Measurements from ENCODE around the gene TNFRSF14.

TNFRSF14 gene

DNA sequence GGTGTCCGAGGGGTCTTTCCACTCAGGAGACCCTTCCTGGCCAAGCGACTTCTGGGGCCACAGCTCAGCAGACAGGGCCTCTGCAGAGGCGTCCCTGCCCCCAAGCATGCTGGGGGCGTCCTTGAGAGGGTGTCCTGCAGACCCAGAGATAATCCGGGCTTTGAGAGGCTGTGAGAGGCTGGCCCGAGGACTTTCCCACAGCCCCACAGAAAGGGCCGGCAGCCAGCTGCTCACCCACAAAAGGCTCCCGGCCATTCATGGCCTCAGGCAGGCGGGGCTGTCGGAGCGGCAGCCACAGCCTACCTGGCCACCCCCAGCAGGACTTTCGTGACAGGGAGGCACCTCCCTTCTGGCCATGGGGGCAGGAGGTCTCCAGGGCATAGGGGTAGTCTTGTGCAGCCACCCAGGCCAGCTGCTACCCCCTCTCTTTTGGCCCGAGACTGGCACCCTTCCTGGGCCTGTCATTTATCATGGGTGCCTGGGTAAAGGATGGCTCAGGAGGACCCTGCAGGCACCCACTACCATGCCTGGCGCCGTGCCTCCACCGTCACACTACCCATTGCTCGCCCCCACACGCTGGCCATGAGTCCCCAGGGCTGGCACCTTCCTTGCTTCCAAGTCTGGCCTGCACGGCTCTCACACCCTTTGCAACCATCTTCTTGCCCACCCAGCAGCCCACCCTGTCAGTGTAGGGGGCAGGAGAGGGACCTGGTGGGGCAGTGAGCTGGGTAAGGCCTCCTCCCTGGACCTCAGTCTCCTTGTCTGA lies 11.1 kb upstream of the TNFRSF14 start:
- DNase-seq: no peak
- Histone ChIP-seq H3K4me3 (no peak overlapping the region), H3K4me1 (peaks cover 0 to 74% (median 44%) of the 10 kb centered on the region in 4 donors), H3K36me3 (no peaks in the 10 kb centered on the region), H3K27me3 (peaks cover 0 to 65% of the 10 kb centered on the region in 2 donors), H3K27ac (peak overlapping the region; percentile 95 to 97), H3K9me3 (no peaks in the 10 kb centered on the region)
- TF ChIP-seq, protein P1, sequence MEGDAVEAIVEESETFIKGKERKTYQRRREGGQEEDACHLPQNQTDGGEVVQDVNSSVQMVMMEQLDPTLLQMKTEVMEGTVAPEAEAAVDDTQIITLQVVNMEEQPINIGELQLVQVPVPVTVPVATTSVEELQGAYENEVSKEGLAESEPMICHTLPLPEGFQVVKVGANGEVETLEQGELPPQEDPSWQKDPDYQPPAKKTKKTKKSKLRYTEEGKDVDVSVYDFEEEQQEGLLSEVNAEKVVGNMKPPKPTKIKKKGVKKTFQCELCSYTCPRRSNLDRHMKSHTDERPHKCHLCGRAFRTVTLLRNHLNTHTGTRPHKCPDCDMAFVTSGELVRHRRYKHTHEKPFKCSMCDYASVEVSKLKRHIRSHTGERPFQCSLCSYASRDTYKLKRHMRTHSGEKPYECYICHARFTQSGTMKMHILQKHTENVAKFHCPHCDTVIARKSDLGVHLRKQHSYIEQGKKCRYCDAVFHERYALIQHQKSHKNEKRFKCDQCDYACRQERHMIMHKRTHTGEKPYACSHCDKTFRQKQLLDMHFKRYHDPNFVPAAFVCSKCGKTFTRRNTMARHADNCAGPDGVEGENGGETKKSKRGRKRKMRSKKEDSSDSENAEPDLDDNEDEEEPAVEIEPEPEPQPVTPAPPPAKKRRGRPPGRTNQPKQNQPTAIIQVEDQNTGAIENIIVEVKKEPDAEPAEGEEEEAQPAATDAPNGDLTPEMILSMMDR (IDR thresholded peaks at IDR 0.05): no peak
- intact Hi-C loops (cut with DNase I; ENCODE audit: low total_unique reads): no loop called here

DNA sequence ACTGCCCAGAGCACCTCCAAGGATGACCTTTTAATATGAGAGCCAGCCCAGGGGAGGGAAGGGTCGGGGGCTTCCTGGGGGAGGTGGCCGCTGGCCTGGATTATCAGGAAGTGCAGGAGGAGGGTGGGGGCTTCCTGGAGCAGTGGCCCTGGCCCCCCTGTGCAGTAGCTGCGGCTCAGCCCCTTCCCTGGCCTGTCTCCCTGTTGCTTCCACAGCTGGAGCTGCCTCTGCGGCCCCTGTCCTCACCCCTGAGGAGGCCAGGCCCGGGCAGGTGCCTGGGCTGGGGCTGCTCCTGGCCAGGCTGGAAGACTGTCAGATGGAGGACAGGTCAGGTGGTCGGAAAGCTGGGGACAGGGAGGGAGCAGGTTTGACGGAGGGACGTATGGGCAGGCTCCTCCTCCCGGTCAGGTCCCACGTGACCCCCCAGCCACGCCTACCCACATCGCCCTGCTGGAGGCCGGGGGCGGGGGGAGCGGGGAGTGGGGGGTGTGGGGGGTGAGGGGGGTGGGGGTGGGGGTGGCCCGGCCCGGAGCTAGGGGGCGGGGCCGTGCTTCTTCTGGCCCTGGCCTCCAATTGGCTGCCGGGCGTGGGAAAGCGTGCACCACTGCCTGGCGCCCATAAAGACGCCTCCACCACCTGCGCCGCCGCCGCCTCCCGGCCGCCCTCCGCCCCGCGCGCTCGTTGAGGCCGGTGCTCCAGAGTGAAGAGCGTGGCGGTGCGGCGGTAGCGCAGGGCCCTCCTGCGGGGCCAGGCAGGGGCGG lies 10.2 kb upstream of the TNFRSF14 start:
- H3K4me3 ChIP-seq: peak overlapping the region; percentile 56 to 64
- intact Hi-C loops (cut with DNase I; ENCODE audit: low total_unique reads): loop anchor here (2.0 kb wide), 1 partner anchor 15 kb away; the partner anchor contains the start of gene HES5
- H3K27me3 ChIP-seq: peaks cover 0 to 56% of the 10 kb centered on the region in 2 donors
- H3K4me1 ChIP-seq: peaks cover 0 to 70% (median 42%) of the 10 kb centered on the region in 4 donors
- H3K27ac ChIP-seq: peak overlapping the region; percentile 95 to 97
- TF ChIP-seq, protein P1 (IDR thresholded peaks at IDR 0.05): no peak
- DNase-seq: peak; percentile 88 to 94
- no peaks in the 10 kb centered on the region for H3K9me3 ChIP-seq
- no peaks in the 10 kb centered on the region for H3K36me3 ChIP-seq

GRCh38 chr1:2546515-2547209 lies 9.5 kb upstream of the TNFRSF14 start:
- TF ChIP-seq, protein P1 (IDR thresholded peaks at IDR 0.05): peak in 1 of 2 experiments; percentile 16
- intact Hi-C loops (cut with DNase I; ENCODE audit: low total_unique reads): loop anchor here (2.0 kb wide), 1 partner anchor 16 kb away; the partner anchor contains the start of gene HES5
- no peaks in the 10 kb centered on the region for H3K36me3 ChIP-seq
- peaks cover 0 to 67% (median 41%) of the 10 kb centered on the region in 4 donors for H3K4me1 ChIP-seq
- H3K9me3 ChIP-seq: no peaks in the 10 kb centered on the region
- peak overlapping the region; percentile 95 to 97 for H3K27ac ChIP-seq
- H3K4me3 ChIP-seq: peak overlapping the region; percentile 56 to 64
- peak; percentile 91 to 94 for DNase-seq
- peaks cover 0 to 51% of the 10 kb centered on the region in 2 donors for H3K27me3 ChIP-seq

- DNase-seq: no peak
- Histone ChIP-seq H3K4me3 (peak overlapping the region; percentile 56 to 64), H3K4me1 (peaks cover 0 to 67% (median 41%) of the 10 kb centered on the region in 4 donors), H3K27ac (peak overlapping the region; percentile 95 to 97), H3K36me3 (no peaks in the 10 kb centered on the region), H3K27me3 (peaks cover 0 to 43% of the 10 kb centered on the region in 2 donors), H3K9me3 (no peaks in the 10 kb centered on the region)
- TF ChIP-seq, protein P1 (IDR thresholded peaks at IDR 0.05): no peak
- intact Hi-C loops (cut with DNase I; ENCODE audit: low total_unique reads): loop anchor here (2.0 kb wide), 2 partner anchors 17 to 133 kb away; partner anchors contain the start of gene HES5
Measured at GRCh38 chr1:2547210-2548067, 8.7 kb upstream of the TNFRSF14 start.

Data from tibial artery (tissue), 4 donors.